GM21390 (cell line): Measurements from ENCODE around the gene TINAG.
"Not testable (repeated sequence)": the region's sequence is repeated elsewhere in the genome, so short reads cannot be mapped to it uniquely, and the experiment has no call there.

ENCODE experiments used
- ATAC-seq: cut with Tn5 transposase; IDR thresholded peaks from one replicate; pipeline ENCODE4 v1.9.1; 2021; ENCODE audit not compliant: unreplicated experiment

Gene TINAG

DNA sequence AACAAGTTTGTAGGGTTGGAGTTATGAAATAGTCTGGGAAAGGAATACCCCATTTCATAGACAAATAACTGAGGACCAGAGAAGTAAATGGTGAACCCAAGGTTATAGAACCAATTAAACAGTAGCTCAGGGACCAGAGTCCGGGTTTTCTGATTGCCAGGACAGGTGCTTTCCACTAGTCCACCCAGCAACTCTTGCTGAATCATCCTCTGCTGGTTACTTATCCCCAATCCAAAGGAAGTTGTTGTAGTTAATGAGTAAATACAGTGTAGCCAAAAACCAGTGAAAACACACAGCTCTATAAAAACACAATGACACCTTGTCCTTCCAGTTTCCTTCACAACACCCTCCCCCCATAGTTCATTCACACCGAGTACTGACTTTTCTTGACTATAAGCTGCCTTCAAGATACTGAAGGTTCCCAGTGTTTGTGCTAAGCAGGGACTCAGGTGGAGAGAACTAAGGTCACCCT is 766 bp upstream of the TINAG start:
- ATAC-seq, result peak; percentile 56

DNA sequence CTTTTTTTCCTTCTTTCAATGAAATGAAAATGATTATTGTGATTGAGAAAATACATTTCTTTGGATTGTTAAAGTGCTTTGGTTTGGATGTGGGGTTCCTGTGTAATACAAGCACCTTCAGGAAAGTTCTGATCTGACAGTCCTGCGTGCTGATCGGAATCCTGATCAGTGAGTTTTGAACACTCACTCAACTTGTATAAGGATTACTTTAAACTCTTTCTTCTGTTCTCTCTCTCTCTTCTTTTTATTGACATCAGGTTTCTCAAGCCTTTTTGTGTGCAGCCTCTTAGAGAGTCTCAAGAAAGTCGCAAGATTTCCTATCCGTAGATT is 710 bp downstream of the TINAG start:
- ATAC-seq, result no peak

DNA sequence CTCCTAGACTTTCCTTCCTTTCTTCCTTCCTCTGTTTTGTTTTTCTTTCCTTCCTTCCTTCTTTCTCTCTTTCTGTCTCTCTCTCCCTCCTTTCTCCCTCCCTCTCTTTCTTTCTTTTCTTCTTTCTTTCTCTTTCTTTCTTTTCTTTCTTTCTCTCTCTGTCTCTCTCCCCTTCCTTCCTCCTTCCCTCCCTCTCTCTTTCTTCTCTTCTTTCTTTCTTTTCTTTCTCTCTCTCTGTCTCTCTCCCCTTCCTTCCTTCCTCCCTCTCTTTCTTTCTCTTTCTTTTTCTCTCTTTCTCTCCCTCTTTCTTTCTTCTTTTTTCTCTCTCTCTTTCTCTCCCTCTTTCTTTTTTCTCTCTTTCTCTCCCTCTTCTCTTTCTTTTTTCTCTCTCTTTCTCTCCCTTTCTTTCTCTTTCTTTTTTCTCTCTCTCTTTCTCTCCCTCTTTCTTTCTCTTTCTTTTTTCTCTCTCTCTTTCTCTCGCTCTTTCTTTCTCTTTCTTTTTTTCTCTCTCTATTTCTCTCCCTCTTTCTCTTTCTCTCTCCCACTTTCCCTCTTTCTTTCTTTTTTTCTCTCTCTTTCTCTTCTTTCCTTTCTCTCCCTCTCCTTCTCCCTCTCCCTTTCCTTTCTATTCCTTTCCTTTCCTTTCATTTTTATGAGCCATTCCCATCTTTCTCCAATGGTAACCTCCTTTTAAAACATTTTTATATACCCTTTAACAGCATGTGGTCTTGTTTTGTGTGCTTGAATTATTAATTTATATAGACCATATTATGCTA is 2.3 kb downstream of the TINAG start:
- ATAC-seq, result no peak

DNA sequence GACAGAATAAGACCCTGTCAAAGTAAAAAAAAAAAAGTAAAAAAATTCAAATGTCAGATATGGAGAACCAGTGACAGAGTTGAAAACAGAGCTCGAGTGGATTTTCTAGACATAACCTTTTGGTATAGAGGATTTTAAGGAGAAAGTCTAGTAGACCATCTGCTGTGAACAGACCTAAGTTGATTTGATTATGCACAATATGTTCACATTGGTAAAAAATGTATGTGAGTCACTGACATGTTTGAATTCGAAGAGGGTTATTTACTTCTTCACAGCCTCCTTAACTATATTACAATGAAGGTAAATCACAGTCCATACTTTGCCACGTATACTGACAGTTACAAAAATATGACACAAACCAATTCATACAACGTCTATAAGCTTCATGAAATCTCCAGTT is 7.4 kb downstream of the TINAG start:
- no peak for ATAC-seq

DNA sequence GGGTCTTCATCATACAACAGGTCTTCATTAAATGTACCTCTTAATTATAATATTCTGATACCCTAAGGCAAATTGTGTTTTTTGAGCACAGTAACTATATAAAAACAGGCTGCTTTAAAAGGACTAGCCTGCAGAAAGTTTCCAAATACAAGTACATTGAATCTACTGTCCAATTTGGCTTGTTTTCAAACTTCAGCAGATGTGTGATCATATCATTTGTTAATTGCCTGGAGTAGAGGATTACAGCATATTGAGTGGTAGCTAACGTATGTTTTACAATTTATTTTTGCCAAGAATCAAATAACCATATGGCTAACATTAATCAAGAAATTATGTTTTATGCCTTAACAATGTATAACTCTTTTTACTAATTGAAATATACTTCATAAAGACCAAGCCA is 12.6 kb downstream of the TINAG start:
- ATAC-seq, result no peak

DNA sequence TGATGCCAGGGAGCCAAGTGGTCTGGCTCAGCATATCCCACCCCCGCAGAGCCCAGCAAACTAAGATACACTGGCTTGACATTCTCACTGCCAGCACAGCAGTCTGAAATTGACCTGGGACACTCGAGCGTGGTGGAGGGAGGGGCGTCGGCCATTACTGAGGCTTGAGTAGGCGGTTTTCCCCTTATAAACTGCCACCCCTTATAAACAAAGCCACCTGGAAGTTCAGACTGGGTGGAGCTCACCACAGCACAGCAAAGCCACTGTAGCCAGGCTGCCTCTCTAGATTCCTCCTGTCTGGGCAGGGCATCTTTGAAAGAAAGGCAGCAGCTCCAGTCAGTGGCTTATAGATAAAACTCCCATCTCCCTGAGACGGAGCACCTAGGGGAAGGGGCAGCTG is 19.4 kb downstream of the TINAG start:
- no peak for ATAC-seq

DNA sequence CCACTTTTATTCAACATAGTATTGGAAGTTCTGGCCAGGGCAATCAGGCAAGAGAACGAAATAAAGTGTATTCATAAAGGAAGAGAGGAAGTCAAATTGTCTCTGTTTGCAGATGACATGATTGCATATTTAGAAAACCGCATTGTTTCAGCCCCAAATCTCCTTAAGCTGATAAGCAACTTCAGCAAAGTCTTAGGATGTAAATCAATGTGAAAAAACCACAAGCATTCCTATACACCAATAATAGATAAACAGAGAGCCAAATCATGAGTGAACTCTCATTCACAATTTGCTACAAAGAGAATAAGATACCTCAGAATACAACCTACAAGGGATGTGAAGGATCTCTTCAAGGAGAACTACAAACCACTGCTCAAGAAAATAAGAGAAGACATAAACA is 23.3 kb downstream of the TINAG start:
- not testable (repeated sequence) for ATAC-seq

DNA sequence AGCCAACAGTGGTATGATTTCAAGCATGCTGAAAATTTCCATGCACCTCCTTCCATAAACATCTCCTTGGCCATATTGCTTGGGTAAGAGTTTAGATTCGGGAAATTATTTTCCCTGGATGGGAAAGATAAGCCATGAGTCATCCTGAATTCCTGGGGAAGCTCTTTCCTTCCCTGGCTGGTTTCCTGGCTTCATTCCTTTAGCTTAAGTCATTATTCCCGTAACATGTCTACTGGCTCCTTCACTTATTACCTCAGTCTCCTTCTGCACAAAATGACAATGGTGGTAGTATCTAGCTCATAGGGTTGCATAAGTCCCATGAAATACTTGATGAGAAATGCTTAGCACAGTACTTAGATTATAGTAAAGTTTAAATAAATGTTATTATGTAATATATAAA is 27.6 kb downstream of the TINAG start:
- ATAC-seq, result no peak

DNA sequence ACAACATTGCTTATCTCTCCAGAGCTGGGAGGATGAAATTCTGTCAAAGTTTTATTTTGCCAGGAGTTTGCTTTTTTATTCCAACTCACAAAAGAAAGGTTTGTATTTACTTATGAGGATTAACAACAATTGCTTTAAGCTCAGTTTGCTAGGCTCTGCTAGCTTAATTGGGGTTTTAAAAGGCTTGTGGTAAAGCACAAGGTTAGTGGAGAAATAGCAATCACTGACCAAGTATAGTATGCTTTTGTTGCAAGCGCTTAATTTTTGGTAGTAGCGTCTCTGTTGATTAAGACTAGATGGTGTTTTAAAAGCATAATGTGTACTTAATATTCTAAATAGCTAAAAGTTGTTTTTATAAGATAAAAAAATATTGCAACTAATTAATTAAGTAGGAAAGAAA is 45.7 kb downstream of the TINAG start:
- no peak for ATAC-seq

DNA sequence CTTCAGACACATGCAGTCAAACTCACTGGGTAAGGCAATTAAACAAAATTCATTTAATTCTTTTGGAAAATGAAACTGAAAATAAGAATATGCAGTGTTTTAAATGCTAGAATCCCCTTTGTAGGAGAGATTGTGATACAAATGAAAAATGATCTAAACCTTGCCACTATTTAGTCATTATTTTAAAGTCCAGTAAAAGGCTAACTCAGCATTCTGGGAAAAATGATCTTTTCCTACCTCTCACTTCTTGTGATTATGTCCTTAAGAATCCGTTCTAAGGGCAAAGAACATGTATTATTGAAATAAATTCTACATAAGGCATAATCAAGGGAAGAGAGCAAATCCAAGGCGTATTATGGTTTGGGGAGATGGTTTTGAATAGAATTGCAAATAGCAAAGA is 46.4 kb downstream of the TINAG start:
- ATAC-seq, result no peak

DNA sequence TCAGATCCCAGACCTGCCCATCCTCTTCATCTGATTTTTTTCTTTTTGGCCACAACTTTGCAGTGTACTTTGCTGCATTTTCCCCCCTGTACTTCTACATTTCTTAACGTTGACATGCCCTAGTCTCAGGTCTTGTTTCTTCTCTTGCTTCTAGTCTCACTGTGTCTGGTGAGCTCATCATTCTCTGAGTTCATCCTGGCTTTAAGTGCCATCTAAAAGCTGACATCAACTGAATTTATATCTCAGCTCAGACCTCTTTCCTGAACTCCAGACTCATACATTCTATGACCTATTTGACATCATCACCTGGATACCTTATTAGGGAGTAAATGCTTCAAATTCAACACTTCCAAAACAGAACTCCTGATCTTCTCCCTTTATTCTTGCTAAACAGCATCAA is 48.9 kb downstream of the TINAG start:
- no peak for ATAC-seq

DNA sequence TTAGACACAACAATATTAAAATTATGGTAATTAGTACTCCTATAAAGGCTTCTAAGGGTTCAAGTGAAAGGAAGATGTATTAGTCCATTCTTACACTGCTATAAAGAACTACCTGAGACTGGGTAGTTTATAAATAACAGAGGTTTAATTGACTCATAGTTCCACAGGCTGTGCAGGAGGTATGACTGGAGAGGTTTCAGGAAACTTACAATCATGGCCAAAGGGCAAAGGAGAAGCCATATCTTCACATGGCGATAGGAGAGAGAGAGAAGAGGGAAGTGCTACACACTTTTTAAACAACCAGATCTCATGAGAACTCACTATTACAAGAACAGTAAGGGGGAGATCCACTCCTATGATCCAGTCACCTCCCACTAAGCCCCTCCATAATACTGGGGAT is 52.9 kb downstream of the TINAG start:
- no peak for ATAC-seq

DNA sequence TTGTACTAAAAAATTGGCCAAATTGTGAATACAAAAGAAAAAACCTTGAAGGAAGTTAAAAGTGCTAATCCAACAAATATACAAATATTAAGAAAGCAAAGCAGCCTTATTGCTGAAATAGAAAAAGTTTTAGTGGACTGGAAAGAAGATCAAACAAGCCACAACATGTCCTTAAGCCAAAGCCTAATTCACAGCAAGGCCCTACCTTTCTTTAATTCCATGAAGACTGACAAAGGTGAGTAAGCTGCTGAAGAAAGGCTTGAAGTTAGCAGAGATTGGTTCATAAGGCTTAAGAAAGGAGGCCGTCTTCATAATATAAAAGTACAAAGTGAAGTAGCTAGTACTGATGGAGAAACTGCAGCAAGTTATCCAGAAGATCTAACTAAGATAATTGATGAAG is 53.5 kb downstream of the TINAG start:
- ATAC-seq, result no peak

DNA sequence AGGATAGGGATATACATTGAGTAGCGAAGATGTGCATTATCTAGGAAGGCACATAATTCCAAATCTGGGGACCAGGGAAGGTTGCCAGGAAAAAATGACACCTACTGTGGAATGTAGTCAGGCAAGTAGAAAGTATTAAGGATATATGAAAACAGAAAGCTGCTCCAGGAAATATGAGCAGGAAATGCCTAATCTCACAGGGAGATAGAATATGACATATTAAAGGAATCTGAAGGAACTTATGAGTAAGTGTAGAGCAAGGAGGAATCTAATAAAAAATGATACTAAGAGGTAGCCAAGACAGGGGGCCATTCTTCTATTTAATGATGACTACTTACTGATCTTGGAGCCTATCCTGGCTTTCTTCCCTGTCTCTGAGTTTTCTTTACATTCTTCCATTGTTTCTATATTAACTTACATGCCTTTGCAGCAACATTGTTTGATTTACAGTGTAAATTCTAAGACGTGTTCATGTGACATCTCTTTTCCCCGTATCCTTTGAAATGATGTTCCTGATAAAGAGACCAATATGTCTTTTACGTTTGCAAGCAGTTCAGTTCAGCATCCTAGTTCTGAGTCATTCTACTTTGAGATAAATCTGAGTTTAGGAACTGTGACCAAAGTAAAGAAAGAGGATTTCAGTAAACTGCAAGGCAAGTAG is 58.6 kb downstream of the TINAG start:
- no peak for ATAC-seq

DNA sequence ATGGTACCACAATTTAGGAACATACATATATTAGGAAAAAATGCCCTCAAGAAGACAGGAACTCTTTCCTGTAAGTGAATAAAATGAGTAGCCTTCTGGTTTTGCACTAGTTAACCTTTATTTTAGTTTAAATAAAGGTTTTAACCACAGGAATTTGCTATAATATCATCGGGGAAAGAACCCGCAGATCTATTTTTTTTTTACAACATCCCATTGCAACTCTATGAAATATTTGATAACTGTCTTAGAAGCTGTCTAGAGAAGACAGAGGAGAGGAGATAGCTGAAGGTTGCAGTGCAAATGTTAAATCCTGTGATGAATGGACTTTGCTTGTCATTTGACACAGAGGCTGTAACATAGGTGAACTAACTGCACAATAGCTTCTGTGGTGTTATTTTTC is 69.5 kb downstream of the TINAG start:
- no peak for ATAC-seq

DNA sequence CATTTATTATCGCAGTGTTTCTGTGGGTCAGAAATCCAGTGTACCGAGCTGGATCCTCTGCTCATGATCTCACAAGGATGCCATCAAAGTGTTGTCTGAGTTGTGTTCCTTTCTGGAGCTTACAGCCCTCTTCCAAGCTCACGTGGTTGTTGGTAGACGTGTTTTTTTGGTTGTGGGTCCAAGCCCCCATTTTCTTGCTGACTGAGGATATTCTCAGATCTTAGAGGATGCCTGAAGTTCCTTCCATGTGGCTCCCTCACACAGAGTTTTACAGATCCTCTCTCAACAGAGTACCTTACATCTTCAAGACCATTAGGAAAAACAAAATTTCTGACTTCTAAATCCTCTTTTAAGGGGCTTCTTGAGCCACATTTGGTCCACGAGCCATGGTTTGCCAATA is 78.1 kb downstream of the TINAG start:
- no peak for ATAC-seq

DNA sequence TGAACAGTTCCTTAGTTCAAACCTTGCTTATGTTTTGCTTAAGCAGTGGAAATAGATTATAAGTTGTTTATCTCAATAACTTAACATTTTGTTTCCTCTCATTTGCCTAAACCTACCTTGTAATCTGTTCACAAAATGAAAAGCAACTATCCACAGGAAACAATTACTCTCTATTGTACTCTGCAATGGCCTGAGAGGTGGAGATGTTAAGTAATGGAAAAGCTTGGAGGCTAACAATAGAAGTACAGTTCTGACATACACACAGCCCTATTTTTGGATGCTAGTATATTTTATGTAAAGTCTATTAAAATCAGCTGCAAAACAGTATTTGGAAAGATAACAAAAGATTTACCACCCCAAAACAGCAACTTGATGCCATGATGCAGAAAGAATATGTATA is 82.1 kb downstream of the TINAG start:
- no peak for ATAC-seq

DNA sequence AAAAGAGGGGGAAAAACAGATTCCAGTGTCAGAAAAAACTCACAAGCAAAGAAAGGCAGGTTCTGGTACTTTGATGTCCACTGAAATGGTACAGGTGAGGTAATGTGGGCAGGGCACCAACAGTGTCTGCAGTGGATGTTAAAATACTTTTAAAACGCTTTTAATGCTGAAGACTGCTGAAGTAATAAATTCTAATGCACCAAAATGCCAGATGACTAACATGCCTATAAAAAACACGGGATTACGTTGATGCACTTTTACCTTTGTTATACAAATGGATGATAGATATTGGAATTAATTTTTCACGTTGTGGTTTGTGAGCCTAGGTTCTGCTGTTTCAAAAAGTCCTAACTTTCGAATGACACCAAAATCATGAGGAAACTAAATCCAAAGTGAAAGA is 83.3 kb downstream of the TINAG start:
- ATAC-seq, result no peak

DNA sequence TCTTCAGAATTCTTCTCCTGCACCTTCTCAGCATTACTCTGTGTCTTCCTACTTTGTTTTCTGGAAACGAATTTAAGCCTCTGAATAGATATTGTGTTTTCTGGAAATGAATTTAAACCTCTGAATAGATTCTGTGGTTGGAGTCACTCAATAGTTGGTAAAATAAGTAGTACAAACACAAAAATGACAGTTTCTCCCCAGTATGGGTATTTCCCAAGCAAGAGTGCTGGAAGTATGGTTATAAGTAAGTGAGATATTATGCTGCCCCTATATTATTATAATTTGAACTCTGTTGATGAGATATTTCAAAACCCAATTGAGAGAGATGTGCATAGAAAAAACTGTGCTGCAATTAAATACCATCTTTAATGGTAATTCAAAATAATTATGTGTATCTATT is 94.9 kb downstream of the TINAG start:
- no peak for ATAC-seq

DNA sequence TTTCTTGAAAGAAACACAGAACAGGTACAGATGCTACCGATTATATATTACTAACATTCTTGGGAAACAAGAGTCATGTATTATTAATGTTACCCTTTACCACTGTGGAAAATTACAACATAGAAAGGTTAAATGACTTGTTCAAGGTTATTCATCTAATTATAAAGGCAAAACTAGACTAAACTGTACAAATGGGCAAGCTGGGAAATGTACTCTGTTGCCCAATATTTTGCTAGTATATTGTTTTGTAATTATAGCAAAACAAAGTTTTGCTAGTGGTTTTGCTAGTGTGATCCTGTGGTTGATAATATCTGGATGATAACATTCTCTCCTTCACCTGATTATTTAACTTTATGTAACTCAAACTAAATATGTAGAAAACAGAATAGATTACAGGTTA is 96.5 kb downstream of the TINAG start:
- ATAC-seq, result no peak

DNA sequence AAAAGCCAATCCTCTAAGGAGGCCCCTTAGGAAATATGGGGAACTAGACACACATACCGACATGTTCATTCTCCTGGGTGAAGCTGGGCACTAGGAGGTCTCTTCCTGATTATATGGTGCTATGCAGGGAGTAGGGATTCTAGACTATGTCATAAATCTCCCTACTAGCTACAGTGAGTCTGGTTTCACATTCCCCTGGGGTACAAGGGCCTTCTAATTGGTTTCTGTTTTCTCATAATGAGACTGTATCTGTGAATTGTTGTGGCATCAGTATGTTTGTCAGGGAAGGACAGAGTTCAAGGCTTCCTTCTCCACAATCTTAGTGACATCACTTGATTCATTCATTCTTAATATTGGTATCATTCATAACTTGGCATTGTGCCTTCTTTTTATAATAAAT is 103.5 kb downstream of the TINAG start:
- ATAC-seq, result no peak

DNA sequence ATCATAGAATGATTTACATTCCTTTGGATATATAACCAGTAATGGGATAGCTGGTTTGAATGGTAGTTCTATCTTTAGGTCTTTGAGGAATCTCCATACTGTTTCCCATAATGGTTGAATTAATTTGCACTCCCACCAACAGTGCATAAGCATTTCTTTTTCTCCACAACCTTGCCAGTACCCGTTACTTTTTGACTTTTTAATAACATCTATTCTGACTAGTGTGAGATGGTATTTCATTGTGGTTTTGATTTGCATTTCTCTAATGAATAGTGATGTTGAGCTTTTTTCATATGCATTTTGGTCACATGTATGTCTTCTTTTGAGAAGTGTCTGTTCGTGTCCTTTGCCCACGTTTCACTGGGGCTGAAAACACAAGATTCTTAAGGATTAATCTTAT is 107.3 kb downstream of the TINAG start:
- ATAC-seq, result no peak

DNA sequence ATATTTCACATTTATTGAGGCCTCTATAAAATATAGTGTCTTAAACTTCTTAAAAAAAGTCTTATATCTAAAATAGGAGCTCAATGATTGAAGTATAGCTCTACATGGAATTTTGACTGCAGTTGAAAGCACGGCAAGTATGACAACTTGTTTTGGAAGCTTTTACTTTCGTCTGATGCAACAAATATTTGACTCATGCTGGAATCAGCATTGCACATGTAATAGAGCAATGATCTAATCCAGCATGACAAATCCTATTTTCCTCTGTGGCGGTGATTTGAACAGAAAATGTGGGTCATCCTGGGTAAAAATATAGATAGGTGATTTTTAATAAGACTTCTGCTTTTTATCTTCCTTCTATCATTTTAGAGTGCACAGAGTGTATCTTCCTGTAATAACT is 111.6 kb downstream of the TINAG start:
- ATAC-seq, result no peak
